HepG2 (cell line): Measurements from ENCODE around the gene SH3BGRL2. TPM values are rescaled to one million over a fixed set of nuclear protein-coding genes. Genes with fewer than 3 reads are reported as not detected.

ENCODE experiments used
- ATAC-seq: fragments of 200-7000 bp; cut with Tn5 transposase; 3 replicates; pipeline ENCODE4 v1.9.1; 2020; ENCODE audit warnings: mild to moderate bottlenecking, moderate library complexity
- BruUV-seq: library from RNA; stranded (reverse); fragments of 400-500 nt; replicated peaks from 2 replicates; lab custom pipeline; 2021; lab: Mats Ljungman, UMichigan
- CTCF ChIA-PET: fragments of 300-600 bp; formaldehyde crosslinking; extraction: SDS; loops from one replicate; lab custom pipeline; 2021; ENCODE audit warnings: low total read pairs, inconsistent platforms, low intra/inter-chr PET ratio; lab: Yijun Ruan, JAX
- POLR2A ChIA-PET: fragments of 350-600 bp; sonication (Branson Sonifier 250); formaldehyde crosslinking; loops from one replicate; lab custom pipeline; 2020; ENCODE audit warnings: antibody characterized with exemption, inconsistent platforms; lab: Yijun Ruan, JAX
- DNase-seq: peaks from one replicate; pipeline ENCODE4 v3.0.0-alpha.2; 2015; ENCODE audit warnings: low spot score
- FAIRE-seq: peaks from 3 replicates; lab custom pipeline; 2011; peaks lifted over from hg19 to GRCh38; lab: Jason Lieb, UNC
- H2AFZ ChIP-seq: one replicate; pipeline ENCODE4 v1.6.1; 2011; ENCODE audit warnings: low read length, inconsistent platforms
- H3K27ac ChIP-seq: fragments of 300-600 bp; 3 replicates; pipeline ENCODE4 v1.8.0; 2011; ENCODE audit warnings: mixed run types, mild to moderate bottlenecking, mixed read lengths, low read length, inconsistent platforms; ENCODE audit not compliant: insufficient read depth; ENCODE audit errors: extremely low read length
- H3K27me3 ChIP-seq, 2 experiments: fragments of 200-600 bp in 1 of 2; 2 replicates in 1 of 2; 3 replicates in 1 of 2; pipeline versions ENCODE4 v1.6.0 to v1.8.0; 2011; ENCODE audit warnings: low read length in 2 of 2, mild to moderate bottlenecking in 2 of 2, moderate library complexity in 2 of 2, inconsistent platforms in 1 of 2; ENCODE audit not compliant: insufficient read depth in 2 of 2, control insufficient read depth in 1 of 2
- H3K36me3 ChIP-seq, 2 experiments: fragments of 200-600 bp in 1 of 2; replicated peaks in 1 of 2; 2 replicates in 1 of 2; 3 replicates in 1 of 2; pipeline versions ENCODE4 v1.5.1 to v1.8.0; 2011; ENCODE audit warnings: low read length in 2 of 2, inconsistent platforms in 1 of 2; ENCODE audit not compliant: insufficient read depth in 2 of 2, control insufficient read depth in 1 of 2
- H3K4me1 ChIP-seq: 2 replicates; pipeline ENCODE4 v1.5.1; 2012; ENCODE audit warnings: low read length, inconsistent platforms; ENCODE audit not compliant: insufficient read depth
- H3K4me2 ChIP-seq: 2 replicates; pipeline ENCODE4 v1.6.0; 2011; ENCODE audit warnings: low read depth, low read length, inconsistent platforms
- H3K4me3 ChIP-seq, 3 experiments: fragments of 200-600 bp in 1 of 3; sonication (generic), shearing (Covaris generic) in 1 of 3; replicated peaks in 1 of 3; 2 replicates each; pipeline ENCODE4 v1.5.1; 2011 to 2016; ENCODE audit warnings: low read length in 3 of 3, inconsistent platforms in 2 of 3, low read depth in 2 of 3, mild to moderate bottlenecking in 2 of 3, control low read depth in 1 of 3, mixed read lengths in 1 of 3; ENCODE audit not compliant: insufficient read depth in 1 of 3
- H3K79me2 ChIP-seq: one replicate; pipeline ENCODE4 v1.6.1; 2011; ENCODE audit warnings: low read length, inconsistent platforms; ENCODE audit not compliant: insufficient read depth
- H3K9ac ChIP-seq: 2 replicates; pipeline ENCODE4 v1.6.0; 2011; ENCODE audit warnings: mild to moderate bottlenecking, low read depth, low read length, inconsistent platforms; ENCODE audit not compliant: insufficient read depth
- H3K9me3 ChIP-seq: 2 replicates; pipeline ENCODE4 v1.5.1; 2012; ENCODE audit warnings: mild to moderate bottlenecking, low read length
- H4K20me1 ChIP-seq: 2 replicates; pipeline ENCODE4 v1.6.0; 2011; ENCODE audit warnings: inconsistent platforms, mild to moderate bottlenecking, low read length, moderate library complexity; ENCODE audit not compliant: insufficient read depth
- ESRRA ChIP-seq: sonication (generic); formaldehyde crosslinking; IDR thresholded peaks from 2 replicates; pipeline ENCODE4 v1.5.1; 2020; ENCODE audit warnings: mild to moderate bottlenecking, low read depth, missing genetic modification reagents
- HES4 ChIP-seq: sonication (generic); formaldehyde crosslinking; IDR thresholded peaks from 2 replicates; pipeline ENCODE4 v1.9.0; 2021; ENCODE audit warnings: mild to moderate bottlenecking, missing genetic modification reagents, borderline replicate concordance
- PAX8 ChIP-seq: sonication (generic); formaldehyde crosslinking; IDR thresholded peaks from 2 replicates; pipeline ENCODE4 v1.8.0; 2022; ENCODE audit warnings: mild to moderate bottlenecking, missing genetic modification reagents, borderline replicate concordance
- POLR2AphosphoS2 ChIP-seq: IDR thresholded peaks from 2 replicates; pipeline ENCODE4 v1.6.1; 2011; ENCODE audit warnings: low read depth, low read length, improper control_type of control experiment
- SMAD9 ChIP-seq: sonication (generic); formaldehyde crosslinking; IDR thresholded peaks from 2 replicates; pipeline ENCODE4 v1.5.1; 2020; ENCODE audit warnings: mild to moderate bottlenecking, missing genetic modification reagents
- SP5 ChIP-seq: IDR thresholded peaks from 2 replicates; pipeline ENCODE4 v1.6.1; 2016; ENCODE audit warnings: low read depth, borderline replicate concordance
- TBX2 ChIP-seq: sonication (generic); formaldehyde crosslinking; IDR thresholded peaks from 2 replicates; pipeline ENCODE4 v1.5.0; 2020; ENCODE audit warnings: missing genetic modification reagents, mild to moderate bottlenecking, borderline replicate concordance
- ZNF547 ChIP-seq: sonication (generic); formaldehyde crosslinking; IDR thresholded peaks from 2 replicates; pipeline ENCODE4 v1.5.1; 2020; ENCODE audit warnings: mild to moderate bottlenecking, missing genetic modification reagents
- ZNF850 ChIP-seq: sonication (generic); formaldehyde crosslinking; conservative IDR thresholded peaks from 2 replicates; pipeline ENCODE4 v1.9.0; 2021; ENCODE audit warnings: mild to moderate bottlenecking, missing genetic modification reagents
- WGBS: methylation state at CpG from one replicate; pipeline ENCODE4 v1.1.6; 2017; ENCODE audit warnings: low lambda C conversion rate; 5-methylcytosine and 5-hydroxymethylcytosine counted together
- in situ Hi-C: cut with HindIII; loops from 2 replicates; pipeline ENCODE4 v1.10.0; 2017; ENCODE audit warnings: low pct_unique_long_range_greater_than_20kb; ENCODE audit not compliant: extremely low pct_ligation_motif_present
- intact Hi-C: fragments of 100-400 bp; cut with micrococcal nuclease; formaldehyde crosslinking; loops from one replicate; pipeline ENCODE4 v1.10.0; 2022; ENCODE audit not compliant: unreplicated experiment
- polyA plus RNA-seq, 8 experiments: library from polyadenylated mRNA; depleted of rRNA in 3 of 8; stranded (reverse) in 7 of 8; unstranded in 1 of 8; fragments of >200 nt; fragmentation: Illumina TruSeq in 4 of 8; extraction: Trizol in 4 of 8; gene quantifications; 2 replicates each; pipeline versions ENCODE4 v1.2.1 to v1.2.3, GENCODE V29; 2011 to 2016; ENCODE audit warnings: low read depth in 4 of 8, missing spikeins in 1 of 8, mixed read lengths in 1 of 8; ENCODE audit not compliant: insufficient read depth in 1 of 8
- total RNA-seq, 5 experiments: library from RNA; depleted of rRNA; stranded (reverse); fragments of >200 nt; fragmentation: Illumina TruSeq; extraction: Trizol; gene quantifications; 2 replicates each; pipeline ENCODE4 v1.2.3, GENCODE V29; 2016; ENCODE audit warnings: low read depth in 1 of 5
- TF ChIP-seq, protein P1 (sequence below): sonication (generic); formaldehyde crosslinking; IDR thresholded peaks from 2 replicates; pipeline ENCODE4 v1.9.0; 2022; ENCODE audit warnings: low read depth, missing genetic modification reagents
- TF ChIP-seq, protein P2 (sequence below): sonication (generic); formaldehyde crosslinking; IDR thresholded peaks from 2 replicates; pipeline ENCODE4 v1.4.0; 2020; ENCODE audit warnings: mild to moderate bottlenecking, missing genetic modification reagents
- TF ChIP-seq, protein P3 (sequence below): IDR thresholded peaks from 2 replicates; pipeline ENCODE4 v1.6.1; 2018; ENCODE audit warnings: missing genetic modification reagents, mild to moderate bottlenecking, missing compliant biosample characterization

The SH3BGRL2 gene
- total and polyA plus RNA-seq, 2 of the 13 experiments (the other 11 are each of a cell fraction or from before 2014, with no cell fraction given), result 10.9 to 28.8 TPM

DNA sequence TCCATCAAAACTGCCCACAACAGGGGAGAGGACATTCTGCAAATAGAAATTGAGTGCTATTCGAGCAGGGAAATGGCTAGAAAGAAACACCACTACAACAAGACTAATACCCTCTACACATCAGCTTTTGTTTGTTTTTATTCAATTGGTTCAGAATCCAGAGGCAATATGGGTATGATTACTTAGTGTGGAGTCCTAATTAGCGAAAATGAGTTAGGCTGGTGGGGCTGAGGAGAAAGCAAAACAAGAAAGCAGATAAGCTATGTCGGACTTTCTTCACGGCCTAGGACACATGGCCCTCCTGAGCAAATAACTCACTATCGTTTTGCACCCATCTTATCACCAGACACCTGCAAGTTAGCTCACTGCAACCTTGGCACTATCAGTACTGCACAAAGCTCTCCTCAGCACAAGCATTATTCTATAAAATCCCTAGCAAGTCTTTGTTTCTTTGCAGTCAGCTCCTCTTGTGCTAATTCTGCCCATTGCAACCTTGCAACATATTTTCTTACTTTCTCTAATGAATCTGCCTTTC, 31.3 kb upstream of the SH3BGRL2 start:
- no peaks in the 10 kb centered on the region for H3K27me3 ChIP-seq
- in situ Hi-C loops, result no loop called here
- H3K79me2 ChIP-seq, result no peaks in the 10 kb centered on the region
- TF ChIP-seq TBX2 (CRISPR knock-in tag) (no peak), ZNF547 (CRISPR knock-in tag) (no peak)
- TF ChIP-seq, protein P1, sequence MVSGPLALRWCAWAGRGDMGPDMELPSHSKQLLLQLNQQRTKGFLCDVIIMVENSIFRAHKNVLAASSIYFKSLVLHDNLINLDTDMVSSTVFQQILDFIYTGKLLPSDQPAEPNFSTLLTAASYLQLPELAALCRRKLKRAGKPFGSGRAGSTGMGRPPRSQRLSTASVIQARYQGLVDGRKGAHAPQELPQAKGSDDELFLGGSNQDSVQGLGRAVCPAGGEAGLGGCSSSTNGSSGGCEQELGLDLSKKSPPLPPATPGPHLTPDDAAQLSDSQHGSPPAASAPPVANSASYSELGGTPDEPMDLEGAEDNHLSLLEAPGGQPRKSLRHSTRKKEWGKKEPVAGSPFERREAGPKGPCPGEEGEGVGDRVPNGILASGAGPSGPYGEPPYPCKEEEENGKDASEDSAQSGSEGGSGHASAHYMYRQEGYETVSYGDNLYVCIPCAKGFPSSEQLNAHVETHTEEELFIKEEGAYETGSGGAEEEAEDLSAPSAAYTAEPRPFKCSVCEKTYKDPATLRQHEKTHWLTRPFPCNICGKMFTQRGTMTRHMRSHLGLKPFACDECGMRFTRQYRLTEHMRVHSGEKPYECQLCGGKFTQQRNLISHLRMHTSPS (CRISPR knock-in tag), result no peak
- no peak overlapping the region for H3K4me2 ChIP-seq
- DNase-seq (no peak), FAIRE-seq (no peak), ATAC-seq (no peak)
- no peaks in the 10 kb centered on the region for H4K20me1 ChIP-seq
- no peak overlapping the region for H3K4me3 ChIP-seq
- CTCF ChIA-PET, result no interaction called here
- H2AFZ ChIP-seq, result no peak overlapping the region
- intact Hi-C loops, result no loop called here
- no peaks in the 10 kb centered on the region for H3K9me3 ChIP-seq
- no peak overlapping the region for H3K27ac ChIP-seq
- H3K36me3 ChIP-seq, result no peaks in the 10 kb centered on the region
- peaks cover 38% of the 10 kb centered on the region for H3K4me1 ChIP-seq
- POLR2A ChIA-PET, result interaction anchor here (1.2 to 1.3 kb wide), 2 partner anchors 25 to 31 kb away, joined by 3 to 5 read pairs; partner anchors contain the start of gene SH3BGRL2
- H3K9ac ChIP-seq, result no peak overlapping the region
- BruUV-seq, result no TSS peak
- WGBS, result 78% methylated on average over 5 of the region's 5 CpGs

DNA sequence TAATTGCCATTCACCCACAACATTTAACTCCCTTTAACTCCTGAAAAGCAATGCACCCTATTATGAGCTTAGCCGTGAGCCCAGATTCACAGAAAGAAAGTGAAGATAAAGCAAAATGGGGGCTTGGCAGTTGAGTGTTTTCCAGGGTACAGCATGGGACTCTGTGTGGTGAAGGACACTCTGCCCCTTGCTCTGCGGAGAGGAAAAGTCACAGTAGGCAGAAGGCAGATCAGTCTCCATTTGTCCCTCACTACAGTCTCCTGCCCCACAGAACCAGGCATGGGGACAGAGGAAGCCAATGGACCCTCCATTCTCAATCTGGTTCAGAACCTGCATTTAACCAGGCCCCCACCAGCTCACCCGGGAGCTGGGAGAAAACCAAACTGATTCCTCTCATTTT, 30.8 kb upstream of the SH3BGRL2 start:
- no TSS peak for BruUV-seq
- intact Hi-C loops, result no loop called here
- Histone ChIP-seq H4K20me1 (no peaks in the 10 kb centered on the region), H3K4me2 (no peak overlapping the region), H3K27me3 (no peaks in the 10 kb centered on the region), H2AFZ (no peak overlapping the region), H3K9ac (no peak overlapping the region), H3K9me3 (no peaks in the 10 kb centered on the region), H3K4me3 (no peak overlapping the region), H3K36me3 (no peaks in the 10 kb centered on the region), H3K79me2 (no peaks in the 10 kb centered on the region), H3K4me1 (peaks cover 44% of the 10 kb centered on the region), H3K27ac (no peak overlapping the region)
- POLR2A ChIA-PET, result interaction anchor here (1.2 to 1.3 kb wide), 2 partner anchors 26 to 30 kb away, joined by 3 to 5 read pairs; partner anchors contain the start of gene SH3BGRL2
- CTCF ChIA-PET, result no interaction called here
- 97% methylated on average over 3 of the region's 3 CpGs for WGBS
- DNase-seq (no peak), ATAC-seq (no peak), FAIRE-seq (no peak)
- in situ Hi-C loops, result no loop called here
- TF ChIP-seq, protein P2, sequence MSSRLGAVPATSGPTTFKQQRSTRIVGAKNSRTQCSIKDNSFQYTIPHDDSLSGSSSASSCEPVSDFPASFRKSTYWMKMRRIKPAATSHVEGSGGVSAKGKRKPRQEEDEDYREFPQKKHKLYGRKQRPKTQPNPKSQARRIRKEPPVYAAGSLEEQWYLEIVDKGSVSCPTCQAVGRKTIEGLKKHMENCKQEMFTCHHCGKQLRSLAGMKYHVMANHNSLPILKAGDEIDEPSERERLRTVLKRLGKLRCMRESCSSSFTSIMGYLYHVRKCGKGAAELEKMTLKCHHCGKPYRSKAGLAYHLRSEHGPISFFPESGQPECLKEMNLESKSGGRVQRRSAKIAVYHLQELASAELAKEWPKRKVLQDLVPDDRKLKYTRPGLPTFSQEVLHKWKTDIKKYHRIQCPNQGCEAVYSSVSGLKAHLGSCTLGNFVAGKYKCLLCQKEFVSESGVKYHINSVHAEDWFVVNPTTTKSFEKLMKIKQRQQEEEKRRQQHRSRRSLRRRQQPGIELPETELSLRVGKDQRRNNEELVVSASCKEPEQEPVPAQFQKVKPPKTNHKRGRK (CRISPR knock-in tag), result no peak
- TF ChIP-seq SP5 (no peak), POLR2AphosphoS2 (no peak), SMAD9 (no peak), ZNF850 (CRISPR knock-in tag) (no peak), HES4 (CRISPR knock-in tag) (no peak), PAX8 (CRISPR knock-in tag) (no peak), ESRRA (CRISPR knock-in tag) (no peak)
- TF ChIP-seq, protein P3, sequence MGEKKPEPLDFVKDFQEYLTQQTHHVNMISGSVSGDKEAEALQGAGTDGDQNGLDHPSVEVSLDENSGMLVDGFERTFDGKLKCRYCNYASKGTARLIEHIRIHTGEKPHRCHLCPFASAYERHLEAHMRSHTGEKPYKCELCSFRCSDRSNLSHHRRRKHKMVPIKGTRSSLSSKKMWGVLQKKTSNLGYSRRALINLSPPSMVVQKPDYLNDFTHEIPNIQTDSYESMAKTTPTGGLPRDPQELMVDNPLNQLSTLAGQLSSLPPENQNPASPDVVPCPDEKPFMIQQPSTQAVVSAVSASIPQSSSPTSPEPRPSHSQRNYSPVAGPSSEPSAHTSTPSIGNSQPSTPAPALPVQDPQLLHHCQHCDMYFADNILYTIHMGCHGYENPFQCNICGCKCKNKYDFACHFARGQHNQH (CRISPR knock-in tag), result no peak
